EH (cell line): ENCODE results near the gene HEATR9.
"Not testable (repeated sequence)": the region's sequence is repeated elsewhere in the genome, so short reads cannot be mapped to it uniquely, and the experiment has no call there.

Experiments used
- DNase-seq: peaks from one replicate; pipeline ENCODE4 v3.0.0-alpha.2; 2015; ENCODE audit warnings: low read depth

Gene HEATR9

GRCh38 chr17:35868737-35869136, at the start of gene HEATR9:
TSS of gene HEATR9 (minus strand) at chr17:35868891. CDS start at chr17:35868742, 149 bp downstream.
- no peak for DNase-seq

GRCh38 chr17:35917519-35918213, 49.0 kb upstream of the HEATR9 start:
- DNase-seq, result no peak

GRCh38 chr17:35915153-35915964, 46.7 kb upstream of the HEATR9 start:
- DNase-seq, result no peak

- DNase-seq, result no peak
Observed at GRCh38 chr17:35914354-35914753, 45.7 kb upstream of the HEATR9 start.

- DNase-seq, result no peak
Observed at GRCh38 chr17:35913609-35914008, 44.9 kb upstream of the HEATR9 start.

GRCh38 chr17:35912942-35913341, 44.3 kb upstream of the HEATR9 start:
- DNase-seq, result no peak

- no peak for DNase-seq
Observed at GRCh38 chr17:35912339-35912912, 43.7 kb upstream of the HEATR9 start.

- no peak for DNase-seq
Observed at GRCh38 chr17:35909408-35909807, 40.7 kb upstream of the HEATR9 start.

- peak; percentile 36 for DNase-seq
Observed at GRCh38 chr17:35907691-35908090, 39.0 kb upstream of the HEATR9 start.

GRCh38 chr17:35906926-35907637, 38.4 kb upstream of the HEATR9 start:
- DNase-seq, result no peak

GRCh38 chr17:35906191-35906925, 37.7 kb upstream of the HEATR9 start:
- DNase-seq, result peak; percentile 63

GRCh38 chr17:35903451-35903850, 34.8 kb upstream of the HEATR9 start:
- DNase-seq, result no peak

- no peak for DNase-seq
Observed at GRCh38 chr17:35901631-35902175, 33.0 kb upstream of the HEATR9 start.

GRCh38 chr17:35900708-35901480, 32.2 kb upstream of the HEATR9 start:
- DNase-seq, result no peak

GRCh38 chr17:35900280-35900679, 31.6 kb upstream of the HEATR9 start:
- no peak for DNase-seq

- DNase-seq, result no peak
Observed at GRCh38 chr17:35898283-35899070, 29.8 kb upstream of the HEATR9 start.

GRCh38 chr17:35897772-35898171, 29.1 kb upstream of the HEATR9 start:
- not testable (repeated sequence) for DNase-seq

- DNase-seq, result peak; percentile 41
Observed at GRCh38 chr17:35895636-35896587, 27.2 kb upstream of the HEATR9 start.

- DNase-seq, result no peak
Observed at GRCh38 chr17:35894206-35894605, 25.5 kb upstream of the HEATR9 start.
